Left hindlimb (tissue), 1 donor: Measurements from ENCODE around the gene PTH2.
"Not testable (repeated sequence)": the region's sequence is repeated elsewhere in the genome, so short reads cannot be mapped to it uniquely, and the experiment has no call there.

Source experiments
- DNase-seq: peaks from one replicate; pipeline ENCODE4 v3.0.0-alpha.2; 2018

The PTH2 gene

DNA sequence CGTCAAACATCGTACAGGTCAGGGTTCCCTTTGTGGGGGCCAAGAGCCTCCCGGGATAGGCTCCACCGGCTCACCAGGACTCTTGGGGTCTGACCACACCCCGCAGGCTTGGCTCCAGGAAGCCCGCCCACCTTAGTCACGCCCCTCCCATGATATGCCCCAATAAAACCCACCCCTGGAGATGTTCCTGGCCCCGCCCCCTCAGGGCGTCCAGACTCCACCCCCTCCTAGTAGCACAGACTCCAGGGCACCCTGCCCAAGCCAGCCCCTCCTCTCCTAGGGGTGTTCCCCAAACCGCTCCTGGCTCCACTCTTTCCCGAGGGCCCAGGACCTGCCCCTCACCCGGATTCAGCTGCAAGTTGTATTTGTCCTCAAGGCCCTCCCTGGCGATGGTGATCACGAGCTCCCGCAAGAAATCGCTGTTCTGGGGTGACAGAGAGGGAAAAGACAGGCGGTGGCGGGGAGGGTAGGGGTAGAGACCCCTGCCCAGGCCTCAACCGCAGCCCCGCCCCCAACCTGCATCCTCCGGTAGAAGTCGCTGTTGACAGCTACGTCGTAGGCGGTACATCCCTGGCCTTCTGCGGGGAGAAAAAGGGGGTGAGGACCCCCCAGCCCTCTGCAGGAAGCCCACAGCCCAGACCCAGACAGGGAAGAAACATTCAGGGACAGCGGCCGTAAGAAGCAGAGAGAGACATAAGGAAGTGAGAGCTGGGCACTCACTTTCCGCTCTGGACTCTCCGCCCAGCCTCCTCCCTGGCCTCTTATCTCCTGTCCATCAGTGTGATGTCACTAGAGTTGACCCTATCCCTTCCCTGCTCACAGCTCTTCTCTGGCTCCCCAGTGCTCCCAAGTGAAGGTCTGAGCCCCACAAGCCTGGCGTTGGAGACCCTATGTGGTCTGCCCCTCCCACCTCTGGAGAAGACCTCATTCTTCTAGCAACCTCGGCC is 24.5 kb upstream of the PTH2 start:
- no peak for DNase-seq

DNA sequence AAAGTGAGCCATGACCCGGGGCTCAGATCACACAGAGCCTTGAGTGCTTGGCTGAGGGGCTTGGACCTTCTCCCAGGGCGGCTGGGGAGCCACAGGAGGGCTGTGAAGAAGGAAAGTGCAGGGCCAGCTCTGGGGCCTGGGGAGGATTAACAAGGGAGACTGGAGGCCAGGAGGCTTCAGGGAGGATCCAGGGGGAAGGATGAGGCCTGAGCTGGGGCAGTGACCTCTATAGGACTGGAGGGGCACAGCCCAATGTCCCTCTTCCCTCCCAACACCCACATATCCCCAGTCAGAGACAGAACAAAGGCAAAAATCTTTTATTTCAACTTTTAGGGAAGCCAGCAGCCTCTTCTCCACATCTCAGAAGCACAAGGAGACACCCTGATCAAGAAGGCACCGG is 22.8 kb upstream of the PTH2 start:
- no peak for DNase-seq

DNA sequence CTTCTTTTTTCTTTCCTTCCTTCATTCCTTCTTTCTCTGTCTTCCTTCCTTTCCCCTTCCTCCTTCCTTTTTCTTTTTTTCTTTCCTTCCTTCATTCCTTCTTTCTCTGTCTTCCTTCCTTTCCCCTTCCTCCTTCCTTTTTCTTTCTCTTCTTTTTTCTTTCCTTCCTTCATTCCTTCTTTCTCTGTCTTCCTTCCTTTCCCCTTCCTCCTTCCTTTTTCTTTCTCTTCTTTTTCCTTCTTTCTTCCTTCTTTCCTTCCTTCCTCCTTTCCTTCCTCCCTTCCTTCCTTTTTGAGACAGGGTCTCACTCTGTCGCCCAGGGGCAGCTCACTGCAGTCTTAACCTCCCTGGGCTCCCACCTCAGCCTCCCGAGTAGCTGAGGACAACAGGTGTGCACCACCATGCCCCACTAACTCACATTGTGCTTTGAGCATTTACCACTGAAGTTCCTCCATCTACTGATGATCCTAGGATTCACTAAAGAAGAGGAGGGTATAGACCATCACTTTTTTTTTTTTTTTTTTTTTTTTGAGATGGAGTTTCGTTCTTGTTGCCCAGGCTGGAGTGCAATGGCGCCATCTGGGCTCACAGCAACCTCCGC is 21.0 kb upstream of the PTH2 start:
- not testable (repeated sequence) for DNase-seq

DNA sequence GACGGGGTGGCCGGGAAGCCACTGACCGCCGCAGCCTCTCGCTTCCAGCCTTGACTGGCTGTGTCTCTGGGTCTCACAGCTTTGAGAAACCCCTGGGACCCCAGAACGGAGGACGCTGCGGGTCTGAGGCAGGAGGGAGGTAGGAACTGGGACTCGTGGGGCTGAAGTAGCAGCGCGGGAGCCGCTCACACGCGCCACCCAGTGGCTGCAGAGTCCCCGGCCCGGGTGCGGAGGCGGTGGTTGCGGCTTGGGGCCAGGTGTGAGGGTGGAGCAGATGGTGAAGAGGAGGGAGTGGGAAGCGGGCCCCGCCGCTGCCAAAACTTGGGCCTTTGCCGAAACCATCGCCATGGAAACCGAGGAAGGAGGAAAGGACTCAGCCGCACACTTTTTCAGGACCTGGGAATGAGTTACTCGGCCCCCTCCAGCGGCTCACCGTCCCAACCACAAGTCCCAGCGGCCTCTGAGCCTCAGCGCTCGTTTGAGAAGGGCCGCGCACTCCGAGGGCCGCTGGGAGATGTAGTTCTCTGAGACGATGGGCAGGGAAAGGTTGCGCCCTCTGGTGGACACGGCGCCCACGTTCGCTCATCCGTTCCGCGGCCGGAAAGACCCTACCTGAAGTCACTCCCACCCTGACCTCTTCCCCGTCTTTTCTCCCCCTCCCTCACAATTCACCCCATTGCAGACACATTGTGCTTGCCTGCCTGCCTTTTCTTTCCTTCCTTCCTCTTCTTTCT is 20.3 kb upstream of the PTH2 start:
- DNase-seq, result peak; percentile 98

DNA sequence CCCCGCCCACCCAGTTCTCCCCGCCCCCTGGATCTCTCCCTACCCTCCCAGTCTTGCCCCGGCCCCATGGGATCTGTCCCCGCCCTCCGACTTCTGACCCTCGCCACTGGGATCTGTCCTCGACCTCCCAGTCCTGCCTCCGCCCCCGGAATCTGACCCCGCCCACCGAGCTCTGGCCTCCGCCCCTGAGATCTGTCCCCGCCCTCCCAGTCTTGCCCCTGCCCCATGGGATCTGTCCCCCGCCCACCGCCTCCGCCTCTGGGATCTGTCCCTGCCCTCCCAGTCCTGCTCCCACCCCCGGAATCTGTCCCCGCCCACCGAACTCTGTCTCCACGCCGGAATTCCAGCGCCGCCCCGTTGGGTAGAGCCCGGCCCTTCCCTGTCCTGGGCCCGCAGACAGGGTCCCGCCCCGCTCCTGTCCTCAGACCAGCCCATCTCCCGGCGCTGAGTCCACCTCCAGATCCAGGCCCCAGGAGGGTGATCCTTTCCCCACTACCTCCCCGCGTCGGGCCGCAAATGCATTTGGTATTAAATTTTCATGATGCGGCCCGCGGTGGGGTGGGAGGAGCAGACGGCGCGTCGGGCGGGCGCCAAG is 19.6 kb upstream of the PTH2 start:
- DNase-seq, result peak; percentile 95

DNA sequence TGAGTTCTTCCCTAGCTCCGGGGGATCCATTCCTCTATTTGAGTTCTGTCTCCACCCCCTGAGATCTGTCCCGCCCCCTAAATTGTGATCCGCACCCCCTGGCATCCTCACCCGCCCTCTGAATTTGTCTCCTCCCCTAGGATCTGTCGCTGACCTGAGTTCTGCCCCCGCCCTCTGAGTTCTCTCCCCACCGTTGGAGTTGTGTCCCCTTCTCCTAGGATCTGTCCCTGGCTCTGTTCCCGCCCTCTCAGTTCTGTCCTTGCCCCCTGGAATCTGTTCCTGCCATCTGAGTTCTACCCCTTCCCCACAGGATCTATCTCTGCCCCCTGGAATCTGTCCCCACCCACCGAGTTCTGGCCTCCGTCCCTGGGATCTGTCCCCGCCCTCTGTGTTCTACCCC is 19.1 kb upstream of the PTH2 start:
- DNase-seq, result no peak

DNA sequence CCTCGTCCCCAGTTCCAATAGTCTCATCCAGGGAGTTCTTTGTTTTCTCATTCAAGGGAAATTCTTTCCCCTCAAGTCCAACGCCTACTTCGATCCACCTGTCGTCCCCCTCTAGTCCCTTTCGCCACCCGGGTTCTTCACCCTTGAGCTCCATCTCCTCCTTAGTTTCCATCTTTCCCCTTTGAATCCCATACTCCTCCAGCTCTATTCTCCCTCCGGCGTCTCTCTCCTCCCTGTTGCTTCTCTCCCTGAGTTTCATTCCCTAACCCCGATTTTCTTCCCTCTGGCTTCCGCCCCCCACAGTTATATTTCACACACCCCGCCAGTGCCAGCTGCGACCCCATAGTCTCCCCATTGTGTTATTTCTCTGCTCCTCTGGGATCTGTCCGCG is 18.7 kb upstream of the PTH2 start:
- no peak for DNase-seq

DNA sequence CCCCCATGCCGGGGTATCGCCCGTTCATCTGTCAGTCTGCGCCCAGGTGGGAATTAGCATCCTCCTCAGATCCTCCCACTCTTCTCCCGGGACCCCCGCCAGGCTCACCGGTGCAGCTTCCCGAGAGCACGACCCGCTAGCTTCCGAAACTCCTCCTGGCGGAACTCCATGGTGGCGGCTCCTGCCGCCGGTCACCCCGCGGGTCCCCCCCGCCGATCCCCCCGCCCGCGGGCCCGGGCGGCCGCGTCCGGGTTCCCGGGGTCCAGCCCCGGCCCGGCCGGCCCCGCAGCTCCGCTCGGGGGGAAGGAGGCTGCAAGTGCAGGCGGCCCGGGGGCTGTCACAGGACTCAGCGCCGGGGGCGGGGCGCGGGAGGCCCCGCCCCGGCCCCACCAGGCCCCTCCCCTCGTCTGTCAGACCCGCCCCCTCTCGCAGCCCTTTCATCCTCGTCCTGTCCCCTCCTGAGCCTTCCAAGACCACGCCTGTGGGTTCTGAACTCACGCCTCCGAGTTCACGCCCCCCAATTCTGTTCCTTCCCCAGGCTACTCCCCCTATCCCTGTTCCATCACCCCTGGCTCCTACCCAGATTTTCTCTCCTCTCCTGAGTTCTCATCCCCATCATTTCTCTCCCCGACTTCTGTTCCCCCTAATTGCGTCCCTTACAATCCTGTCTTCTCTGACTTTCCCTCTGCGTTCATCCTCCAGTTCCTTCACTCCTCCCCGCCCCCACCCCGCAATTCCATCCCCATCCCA is 18.1 kb upstream of the PTH2 start, which contains the start of gene SLC17A7:
SLC17A7 (minus strand) TSS at position 318 of the 750 bp plus-strand sequence; CDS start at position 170, 148 bp downstream.
- peak; percentile 67 for DNase-seq

DNA sequence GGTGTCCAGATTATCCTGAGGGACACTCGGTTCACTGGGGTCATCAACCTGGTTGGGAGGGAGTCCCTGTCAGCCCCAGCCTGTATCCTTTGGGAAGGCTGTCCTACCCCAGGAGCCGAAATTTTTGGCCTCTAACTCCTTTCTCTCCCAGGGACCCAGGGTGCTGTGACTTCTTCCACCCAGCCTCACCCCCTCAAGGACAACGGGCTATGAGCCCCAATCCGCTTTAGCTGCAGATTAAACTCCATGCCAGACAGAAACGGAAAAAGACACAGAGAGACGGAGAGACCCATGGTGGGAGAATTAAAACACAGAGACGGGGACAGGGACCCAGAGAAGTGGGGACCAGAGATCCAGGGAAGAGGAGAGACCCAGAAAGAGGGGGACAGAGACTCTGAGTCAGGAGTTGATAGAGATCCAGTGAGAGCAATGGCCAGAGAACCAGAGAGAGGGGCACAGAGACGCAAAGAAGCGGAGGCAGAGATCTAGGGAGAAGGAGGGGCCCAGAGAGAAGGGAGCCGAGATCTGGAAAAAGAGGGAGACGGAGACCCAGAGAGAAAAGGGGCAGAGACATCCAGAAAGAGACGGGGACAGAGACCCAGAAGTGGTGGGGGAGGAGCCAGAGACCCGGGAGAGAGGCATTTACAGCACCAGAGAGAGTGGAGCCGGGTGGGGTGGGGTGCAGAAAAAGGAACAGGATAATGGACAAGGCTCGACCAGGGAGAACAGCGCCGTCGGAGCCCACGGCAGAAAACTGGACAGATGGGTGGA is 17.4 kb upstream of the PTH2 start:
- DNase-seq, result no peak

DNA sequence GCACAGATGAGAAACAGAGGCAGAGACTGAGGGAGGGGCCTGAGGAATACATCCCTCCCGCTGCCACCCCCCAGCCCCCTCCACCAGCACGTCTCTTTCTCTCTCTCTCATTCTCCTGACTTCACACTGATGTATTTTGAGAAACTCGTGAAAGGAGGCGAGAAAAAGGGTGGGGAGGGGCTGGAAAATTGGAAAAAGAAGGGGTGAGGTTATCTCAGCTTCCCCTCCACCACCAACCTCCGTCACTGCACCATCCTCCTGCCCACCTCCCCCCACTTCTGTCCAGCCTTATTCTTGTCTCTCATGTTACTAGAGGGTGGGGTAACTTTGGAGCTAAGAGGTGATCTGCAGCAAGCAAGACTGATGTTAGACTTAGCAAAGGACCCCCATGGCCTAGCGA is 16.6 kb upstream of the PTH2 start:
- no peak for DNase-seq

DNA sequence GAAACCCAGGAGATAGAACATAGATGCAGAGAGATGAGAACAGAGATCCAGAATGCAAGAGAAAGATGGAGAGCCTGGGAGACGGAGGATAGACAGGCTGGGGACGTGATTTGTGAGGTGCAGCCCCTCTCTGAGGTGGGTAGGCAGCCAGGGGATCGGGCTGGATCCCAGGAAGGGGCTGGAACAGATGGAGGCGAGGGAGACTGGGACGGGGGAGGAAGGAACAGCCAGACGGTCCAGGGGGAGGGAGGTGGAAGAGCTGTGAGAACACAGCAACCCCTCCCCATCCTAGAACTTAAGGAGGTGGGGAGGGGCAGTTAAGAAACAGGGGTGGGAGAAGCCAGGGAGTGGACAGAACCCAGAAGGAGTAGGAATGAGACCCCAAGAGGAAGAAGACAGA is 15.0 kb upstream of the PTH2 start:
- no peak for DNase-seq

DNA sequence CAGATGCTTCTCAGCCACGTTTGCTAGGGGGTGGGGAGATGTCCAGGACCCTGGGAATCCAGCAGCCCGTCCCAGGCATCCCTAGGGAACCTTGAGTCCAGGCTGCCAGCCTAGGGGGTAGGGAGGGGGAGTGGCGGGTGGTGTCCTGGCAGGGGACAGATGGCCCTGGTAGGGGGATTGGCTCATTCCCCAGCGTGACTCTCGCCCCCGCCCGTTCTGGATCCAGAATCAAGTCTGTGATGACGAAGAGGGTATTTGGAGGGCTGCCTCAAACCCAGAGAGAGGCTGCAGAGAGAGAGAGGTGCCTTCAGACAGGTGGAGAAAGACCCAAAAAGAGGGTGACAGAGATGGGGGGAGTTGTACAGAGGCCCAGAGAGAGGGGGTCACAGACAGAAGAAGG is 14.0 kb upstream of the PTH2 start:
- no peak for DNase-seq

DNA sequence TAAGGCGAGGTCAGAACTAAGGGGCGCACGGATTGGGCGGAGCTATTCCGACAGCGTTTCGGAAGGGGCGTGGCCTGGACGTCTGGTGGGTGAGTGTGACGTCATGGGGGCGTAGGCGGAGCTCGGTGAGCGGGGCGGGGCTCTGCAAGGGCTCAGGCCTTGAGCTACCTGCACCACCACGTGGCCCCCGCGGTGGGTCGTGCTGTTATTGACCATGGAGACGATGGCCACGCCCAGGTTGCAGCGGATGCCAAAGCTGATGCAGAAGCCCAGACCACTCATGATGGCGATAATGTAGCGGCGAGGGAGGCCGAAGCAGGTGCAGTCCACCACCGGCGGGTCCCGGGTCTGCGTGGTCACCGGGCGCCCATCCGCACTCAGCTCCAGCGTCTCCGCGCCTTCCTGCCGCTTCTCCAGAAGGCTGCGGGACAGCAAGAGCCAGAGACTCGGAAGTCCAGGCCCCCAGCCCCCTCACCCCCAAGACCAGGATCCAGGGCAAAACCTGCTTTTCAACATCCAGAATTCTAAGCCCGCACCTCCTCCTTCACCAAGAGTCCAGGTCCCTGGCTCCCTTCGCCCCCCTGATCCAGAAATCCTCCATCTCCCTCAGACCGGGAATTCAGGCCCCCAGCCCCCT is 13.3 kb upstream of the PTH2 start:
- DNase-seq, result no peak

DNA sequence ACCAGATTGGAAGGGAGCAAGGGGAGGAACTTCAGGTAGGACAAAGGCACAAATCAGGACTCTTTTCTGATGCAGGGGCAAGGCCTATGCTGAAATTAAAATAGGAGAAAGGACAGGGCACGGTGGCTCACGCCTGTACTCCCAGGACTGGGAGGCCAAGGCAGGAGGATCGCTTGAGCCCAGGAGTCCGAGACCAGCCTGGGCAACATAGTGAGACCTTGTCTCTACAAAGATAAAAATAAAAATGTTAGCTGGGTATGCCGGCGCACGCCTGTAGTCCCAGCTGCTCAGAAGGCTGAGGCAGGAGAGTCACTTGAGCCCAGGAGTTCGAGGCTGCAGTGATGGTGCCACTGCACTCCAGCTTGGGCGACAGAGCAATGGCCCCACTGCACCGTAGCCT is 12.4 kb upstream of the PTH2 start:
- no peak for DNase-seq

DNA sequence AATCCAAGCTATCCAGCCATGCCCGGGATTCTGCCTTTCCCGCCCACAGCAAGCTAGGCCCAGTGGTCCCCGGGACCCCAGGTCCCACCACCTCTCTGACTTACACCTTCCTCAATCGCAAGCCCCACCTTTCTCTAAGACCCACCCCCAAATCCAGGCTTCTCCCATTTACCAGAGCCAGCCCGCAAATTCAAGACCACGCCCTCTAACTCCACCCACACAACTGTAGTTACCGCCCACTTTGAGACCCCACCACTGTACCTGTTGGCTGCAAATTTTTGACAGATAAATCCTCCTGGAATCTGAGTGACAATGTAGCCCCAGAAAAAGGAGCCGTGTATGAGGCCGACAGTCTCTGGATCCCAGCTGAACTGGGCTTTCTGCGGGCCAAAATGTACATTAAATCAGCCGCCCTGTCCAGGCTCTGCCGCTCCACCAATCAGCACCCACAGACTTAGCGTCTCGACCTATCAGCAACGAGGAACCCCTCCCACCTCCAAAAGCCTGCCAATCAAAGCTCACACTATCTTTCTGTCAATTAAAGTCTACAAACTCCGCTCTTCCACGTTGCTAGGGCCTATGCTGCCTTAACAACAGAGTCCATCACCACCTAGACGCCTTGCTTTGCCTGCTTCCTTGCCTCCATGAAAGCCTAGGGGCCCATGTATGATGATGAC is 11.8 kb upstream of the PTH2 start:
- DNase-seq, result no peak

DNA sequence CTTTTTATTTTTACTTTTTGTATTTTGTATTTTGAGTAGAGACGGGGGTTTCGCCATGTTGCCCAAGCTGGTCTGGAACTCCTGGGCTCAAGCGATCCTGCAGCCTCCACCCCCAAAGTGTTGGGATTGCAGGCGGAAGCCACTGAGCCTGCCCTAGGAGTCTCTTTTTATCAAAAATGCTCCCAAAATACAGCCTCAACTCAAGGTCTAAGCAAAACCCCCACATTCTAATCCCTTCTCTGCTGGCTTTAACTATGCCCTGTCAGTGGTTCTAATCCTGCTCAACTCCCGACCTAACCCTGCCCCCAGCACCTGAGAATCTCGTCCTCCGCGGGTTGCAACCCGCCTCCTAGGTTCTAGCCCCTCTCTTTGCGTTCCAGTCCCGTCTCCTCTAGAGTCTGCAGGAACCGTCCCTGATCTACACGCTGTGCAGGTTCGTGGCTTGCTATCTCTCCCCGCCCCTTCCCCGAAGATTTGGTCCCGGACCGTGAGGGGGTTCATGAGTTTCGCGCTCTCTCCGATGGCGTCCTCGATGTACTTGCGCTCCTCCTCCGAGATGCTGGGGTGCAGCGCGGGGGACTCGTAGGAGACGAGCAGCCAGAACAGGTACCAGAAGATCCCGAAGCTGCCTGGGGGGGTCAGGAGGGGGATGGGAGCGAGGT is 10.1 kb upstream of the PTH2 start:
- no peak for DNase-seq

DNA sequence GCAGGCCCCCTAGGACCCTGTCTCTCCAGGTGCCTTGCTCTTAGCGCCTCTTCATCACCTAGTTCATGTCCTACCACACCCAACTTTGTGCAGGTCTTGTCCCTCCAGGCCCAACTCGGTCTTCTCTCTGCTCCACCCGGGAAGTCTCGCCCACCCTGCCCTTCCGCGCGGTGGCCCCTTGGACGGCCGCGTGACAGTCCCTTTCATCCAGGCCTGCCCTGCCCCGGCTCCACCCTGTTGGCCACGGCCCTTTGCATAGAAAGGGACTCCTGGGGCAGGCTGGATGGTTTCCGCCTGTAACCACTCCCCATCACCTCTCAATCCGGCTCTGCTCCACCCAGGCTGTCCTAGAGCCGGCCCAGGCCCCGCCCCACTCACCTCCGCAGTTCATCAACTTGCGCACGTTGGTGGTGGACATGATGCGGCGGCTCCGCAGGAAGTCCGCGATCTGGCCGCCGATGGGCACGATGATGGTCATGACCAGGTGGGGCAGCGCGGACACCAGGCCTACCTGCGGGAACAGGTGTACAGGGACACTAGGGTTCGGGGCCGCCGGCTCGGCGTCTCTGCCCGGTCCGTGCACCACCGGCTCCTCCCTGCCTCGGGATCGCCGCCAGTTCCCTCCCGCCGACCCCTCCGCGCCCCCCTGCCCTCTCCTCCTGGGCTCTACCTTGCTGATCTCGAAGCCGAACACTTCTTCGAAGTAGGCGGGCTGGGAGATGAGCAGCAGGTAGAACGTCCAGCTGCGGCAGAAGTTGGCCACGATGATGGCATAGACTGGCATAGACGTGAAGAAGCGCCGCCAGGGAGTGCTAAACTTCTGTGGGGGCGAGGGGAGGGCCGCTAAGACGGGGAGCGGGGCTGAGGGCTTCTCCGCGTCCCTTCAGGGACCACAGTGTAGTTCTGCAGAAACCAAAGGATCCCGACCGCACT is 9.2 kb upstream of the PTH2 start:
- no peak for DNase-seq

DNA sequence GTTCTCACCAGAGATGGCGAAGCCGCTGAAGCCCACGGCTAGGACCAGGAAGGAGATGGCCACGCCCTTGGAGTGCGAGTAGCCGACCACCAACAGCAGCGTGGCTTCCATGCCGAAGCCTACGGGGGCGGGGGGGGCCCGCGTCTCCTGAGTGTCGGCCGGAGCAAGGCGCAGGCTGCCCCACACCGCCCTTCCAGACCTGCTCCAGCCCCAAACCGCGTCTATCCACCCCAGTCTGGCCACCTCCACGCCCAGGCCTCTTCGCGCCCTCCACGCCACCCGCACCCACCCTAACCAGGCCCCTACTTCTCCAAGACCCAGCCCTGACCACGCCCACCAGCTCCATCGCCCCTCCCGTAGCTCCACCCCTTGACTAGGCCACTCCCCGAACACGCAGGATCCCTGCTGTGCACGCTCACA is 8.1 kb upstream of the PTH2 start:
- DNase-seq, result no peak
